Activated T-cell treated with anti-CD3 and anti-CD28 coated beads, Interleukin-2, amount 50 U/mL, for 1 hour (primary cell): ENCODE measurements around the gene MUC20.
"Not testable (repeated sequence)": the region's sequence is repeated elsewhere in the genome, so short reads cannot be mapped to it uniquely, and the experiment has no call there.

Experiments
- DNase-seq: peaks from one replicate; pipeline ENCODE4 v3.0.0-alpha.2; 2020

Gene MUC20

GRCh38 chr3:195720831-195721506 is at the start of gene MUC20:
MUC20 (plus strand) TSS chr3:195720978; CDS start chr3:195721008, 30 bp downstream.
- not testable (repeated sequence) for DNase-seq

GRCh38 chr3:195671283-195671682 is 49.5 kb upstream of the MUC20 start:
- not testable (repeated sequence) for DNase-seq

GRCh38 chr3:195673711-195674110 is 47.1 kb upstream of the MUC20 start:
- DNase-seq = not testable (repeated sequence)

GRCh38 chr3:195678391-195679015 is 42.3 kb upstream of the MUC20 start:
- not testable (repeated sequence) for DNase-seq

- DNase-seq = not testable (repeated sequence)
Observed at GRCh38 chr3:195680690-195681089, 40.1 kb upstream of the MUC20 start.

- DNase-seq = not testable (repeated sequence)
Observed at GRCh38 chr3:195681458-195682103, 39.2 kb upstream of the MUC20 start.

- not testable (repeated sequence) for DNase-seq
Observed at GRCh38 chr3:195682104-195682742, 38.6 kb upstream of the MUC20 start.

GRCh38 chr3:195683722-195684526 is 36.9 kb upstream of the MUC20 start:
- not testable (repeated sequence) for DNase-seq

- DNase-seq = not testable (repeated sequence)
Observed at GRCh38 chr3:195684527-195685257, 36.1 kb upstream of the MUC20 start.

GRCh38 chr3:195686537-195687208 is 34.1 kb upstream of the MUC20 start:
- DNase-seq = not testable (repeated sequence)

- DNase-seq = peak; percentile 35
Observed at GRCh38 chr3:195687209-195687760, 33.5 kb upstream of the MUC20 start.

- not testable (repeated sequence) for DNase-seq
Observed at GRCh38 chr3:195688471-195689183, 32.2 kb upstream of the MUC20 start.

GRCh38 chr3:195689184-195690070 is 31.4 kb upstream of the MUC20 start:
- not testable (repeated sequence) for DNase-seq

- no peak for DNase-seq
Observed at GRCh38 chr3:195690951-195691350, 29.8 kb upstream of the MUC20 start.

GRCh38 chr3:195691596-195692353 is 29.0 kb upstream of the MUC20 start:
- DNase-seq = not testable (repeated sequence)

- DNase-seq = no peak
Observed at GRCh38 chr3:195692354-195692685, 28.5 kb upstream of the MUC20 start.

- no peak for DNase-seq
Observed at GRCh38 chr3:195692781-195693427, 27.9 kb upstream of the MUC20 start.
